HG03442 (cell line): ENCODE measurements around the gene DAND5.

Source experiments
- ATAC-seq: cut with Tn5 transposase; IDR thresholded peaks from one replicate; pipeline ENCODE4 v1.9.1; 2021; ENCODE audit warnings: mild to moderate bottlenecking, moderate library complexity; ENCODE audit not compliant: unreplicated experiment

Gene DAND5

GRCh38 chr19:13007292-13008045, 38.1 kb downstream of the DAND5 start:
- ATAC-seq: no peak

- ATAC-seq: no peak
Measured at GRCh38 chr19:13008926-13009787, 39.8 kb downstream of the DAND5 start.

GRCh38 chr19:13010038-13010991, 40.9 kb downstream of the DAND5 start:
- no peak for ATAC-seq

GRCh38 chr19:13010992-13011652, 41.7 kb downstream of the DAND5 start:
- no peak for ATAC-seq

GRCh38 chr19:13011653-13012389, 42.4 kb downstream of the DAND5 start:
- no peak for ATAC-seq

- no peak for ATAC-seq
Measured at GRCh38 chr19:13012390-13012689, 43.0 kb downstream of the DAND5 start.

GRCh38 chr19:13012690-13013608, 43.6 kb downstream of the DAND5 start:
- no peak for ATAC-seq

- ATAC-seq: no peak
Measured at GRCh38 chr19:13013649-13014048, 44.3 kb downstream of the DAND5 start.

- ATAC-seq: no peak
Measured at GRCh38 chr19:13014101-13014920, 44.9 kb downstream of the DAND5 start.

- ATAC-seq: no peak
Measured at GRCh38 chr19:13014921-13015280, 45.5 kb downstream of the DAND5 start.

GRCh38 chr19:13015361-13016223, 46.2 kb downstream of the DAND5 start:
- no peak for ATAC-seq

- no peak for ATAC-seq
Measured at GRCh38 chr19:13016245-13016627, 46.9 kb downstream of the DAND5 start.

GRCh38 chr19:13016628-13017305, 47.4 kb downstream of the DAND5 start:
- ATAC-seq: no peak

GRCh38 chr19:13017306-13018034, 48.1 kb downstream of the DAND5 start:
- no peak for ATAC-seq

GRCh38 chr19:13018035-13018914, 48.9 kb downstream of the DAND5 start:
- no peak for ATAC-seq
